RWPE1 (cell line): ENCODE results near the gene CREB1.

ENCODE experiments used
- CTCF ChIA-PET: fragments of 350-600 bp; sonication (Branson Sonifier 250); formaldehyde crosslinking; extraction: SDS; loops from one replicate; lab custom pipeline; 2021; lab: Yijun Ruan, JAX
- POLR2A ChIA-PET: fragments of 400-600 bp; formaldehyde crosslinking; extraction: SDS; loops from one replicate; lab custom pipeline; 2020; ENCODE audit warnings: antibody characterized with exemption; ENCODE audit not compliant: low non-redundant PET; lab: Yijun Ruan, JAX
- DNase-seq: peaks from one replicate; pipeline ENCODE4 v3.0.0; 2012; ENCODE audit warnings: low spot score
- H3K27ac ChIP-seq: fragments of 450-650 bp; 2 replicates; pipeline ENCODE4 v1.5.1; 2017
- TF ChIP-seq, protein P1 (sequence below): fragments of 450-650 bp; conservative IDR thresholded peaks from 2 replicates; pipeline ENCODE4 v1.5.1; 2017; ENCODE audit warnings: low read depth, mild to moderate bottlenecking

The CREB1 gene

DNA sequence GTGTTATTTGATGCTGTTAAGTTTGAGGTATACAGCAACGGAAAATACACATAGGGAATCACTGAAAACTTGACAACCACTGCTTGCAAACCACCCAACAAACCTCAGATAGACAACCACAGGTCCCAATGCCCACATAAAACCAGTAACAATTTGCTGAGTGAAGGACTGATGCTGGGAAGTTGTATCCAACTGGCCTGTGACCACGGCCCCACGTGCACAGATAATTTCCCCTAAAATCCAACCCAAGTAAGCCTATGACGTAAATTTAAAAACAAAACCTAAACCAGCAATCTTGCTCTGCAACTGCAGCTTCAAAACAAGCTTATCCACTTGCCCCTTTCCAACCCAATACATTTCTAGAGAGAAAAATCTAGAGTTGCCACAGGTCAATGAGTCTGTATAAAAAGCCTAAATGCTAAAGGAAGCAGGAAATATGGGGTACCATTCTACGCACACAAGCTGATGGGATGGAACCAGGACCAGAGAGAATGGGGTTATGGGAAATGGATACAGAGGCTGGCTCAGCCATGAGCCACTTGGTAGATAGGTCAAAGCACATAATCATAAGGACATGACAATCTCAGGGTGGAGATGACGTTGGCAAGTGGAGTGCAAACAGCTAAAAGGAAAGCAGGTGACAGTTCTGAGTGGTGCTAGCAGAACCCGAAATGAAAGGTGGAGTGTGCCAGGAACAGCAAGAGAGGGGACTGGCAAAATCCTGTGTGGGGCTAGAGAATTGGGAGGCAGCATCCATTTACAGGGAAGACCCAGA lies 27.8 kb upstream of the CREB1 start:
- TF ChIP-seq, protein P1, sequence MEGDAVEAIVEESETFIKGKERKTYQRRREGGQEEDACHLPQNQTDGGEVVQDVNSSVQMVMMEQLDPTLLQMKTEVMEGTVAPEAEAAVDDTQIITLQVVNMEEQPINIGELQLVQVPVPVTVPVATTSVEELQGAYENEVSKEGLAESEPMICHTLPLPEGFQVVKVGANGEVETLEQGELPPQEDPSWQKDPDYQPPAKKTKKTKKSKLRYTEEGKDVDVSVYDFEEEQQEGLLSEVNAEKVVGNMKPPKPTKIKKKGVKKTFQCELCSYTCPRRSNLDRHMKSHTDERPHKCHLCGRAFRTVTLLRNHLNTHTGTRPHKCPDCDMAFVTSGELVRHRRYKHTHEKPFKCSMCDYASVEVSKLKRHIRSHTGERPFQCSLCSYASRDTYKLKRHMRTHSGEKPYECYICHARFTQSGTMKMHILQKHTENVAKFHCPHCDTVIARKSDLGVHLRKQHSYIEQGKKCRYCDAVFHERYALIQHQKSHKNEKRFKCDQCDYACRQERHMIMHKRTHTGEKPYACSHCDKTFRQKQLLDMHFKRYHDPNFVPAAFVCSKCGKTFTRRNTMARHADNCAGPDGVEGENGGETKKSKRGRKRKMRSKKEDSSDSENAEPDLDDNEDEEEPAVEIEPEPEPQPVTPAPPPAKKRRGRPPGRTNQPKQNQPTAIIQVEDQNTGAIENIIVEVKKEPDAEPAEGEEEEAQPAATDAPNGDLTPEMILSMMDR: no peak
- DNase-seq: no peak
- ChIA-PET CTCF (no interaction called here), POLR2A (no interaction called here)
- H3K27ac ChIP-seq: no peak overlapping the region

DNA sequence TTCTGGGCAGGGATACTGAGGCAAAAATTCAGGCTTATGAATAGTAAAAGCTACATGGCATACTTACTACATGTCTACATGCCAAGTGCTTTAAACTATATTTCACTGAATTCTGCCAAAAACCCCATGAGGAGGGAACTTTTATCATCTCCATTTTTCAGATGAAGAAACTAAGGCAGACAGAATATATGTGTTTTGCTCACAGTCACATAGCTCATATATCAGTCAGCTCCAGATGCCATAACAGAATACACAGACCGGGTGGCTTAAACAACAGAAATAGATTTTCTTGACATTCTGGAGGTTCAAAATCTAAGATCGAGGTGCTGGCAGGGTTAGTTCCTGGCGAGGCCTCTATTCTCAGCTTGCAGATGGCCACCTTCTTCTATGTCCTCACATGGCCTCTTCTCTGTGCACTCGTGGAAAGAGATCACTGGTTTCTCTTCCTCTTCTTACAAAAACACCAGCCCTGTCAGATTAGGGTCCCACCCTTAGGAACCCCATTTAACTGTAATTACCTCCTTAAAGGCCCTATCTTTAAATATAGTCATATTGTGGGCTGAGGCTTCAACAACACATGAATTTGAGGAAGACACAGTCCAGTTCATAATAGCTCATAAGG lies 27.1 kb upstream of the CREB1 start:
- POLR2A ChIA-PET: no interaction called here
- TF ChIP-seq, protein P1: no peak
- no peak overlapping the region for H3K27ac ChIP-seq
- CTCF ChIA-PET: no interaction called here
- DNase-seq: no peak

DNA sequence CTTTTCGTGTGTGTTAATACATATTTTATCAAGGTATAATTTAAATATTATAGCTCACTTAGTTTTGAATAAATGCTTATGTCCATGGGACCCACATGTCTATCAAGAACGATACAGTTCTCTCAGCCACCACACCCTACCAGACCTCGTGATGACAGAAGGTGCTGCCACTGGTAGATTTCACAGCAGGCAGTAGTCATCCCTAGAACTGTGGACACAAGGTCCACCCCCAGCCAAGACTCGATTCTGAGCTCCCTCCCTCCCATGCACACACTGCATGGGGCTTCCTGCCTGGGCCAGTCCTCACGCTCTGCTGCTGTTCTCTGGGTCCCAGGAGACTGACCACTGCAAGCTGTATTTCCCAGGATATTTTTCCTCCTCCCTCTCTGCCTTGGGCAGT lies 26.5 kb upstream of the CREB1 start:
- no peak overlapping the region for H3K27ac ChIP-seq
- TF ChIP-seq, protein P1: no peak
- POLR2A ChIA-PET: no interaction called here
- CTCF ChIA-PET: interaction anchor here (0.5 kb wide), 1 partner anchor 190 kb away, joined by 8 read pairs; no protein-coding TSS in a partner anchor
- DNase-seq: no peak

GRCh38 chr2:207504513-207505170 lies 25.1 kb upstream of the CREB1 start:
- POLR2A ChIA-PET: no interaction called here
- TF ChIP-seq, protein P1: no peak
- DNase-seq: no peak
- H3K27ac ChIP-seq: peak overlapping the region; percentile 89
- CTCF ChIA-PET: interaction anchor here (0.6 kb wide), 1 partner anchor 346 kb away, joined by 8 read pairs; no protein-coding TSS in a partner anchor

DNA sequence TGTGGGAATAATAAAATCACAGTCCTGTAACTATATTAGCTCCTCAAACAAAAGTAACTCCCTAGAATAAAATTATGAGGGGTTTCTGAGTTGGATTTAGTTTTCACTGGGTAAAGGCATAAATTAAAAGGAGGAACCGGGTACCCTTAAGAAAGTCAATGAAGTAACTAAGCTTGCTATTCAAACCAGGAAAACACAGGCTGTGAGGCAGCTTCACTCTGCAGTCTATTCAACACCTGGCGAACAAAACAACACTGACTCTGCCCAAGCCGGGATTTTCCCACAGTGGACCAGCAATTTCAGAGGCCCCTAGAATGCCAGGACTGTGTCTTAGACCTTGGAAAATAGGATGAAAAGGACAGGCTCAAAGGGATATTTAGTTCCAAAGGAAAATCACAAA lies 24.6 kb upstream of the CREB1 start:
- ChIA-PET POLR2A (no interaction called here), CTCF (no interaction called here)
- H3K27ac ChIP-seq: peak overlapping the region; percentile 89
- no peak for DNase-seq
- TF ChIP-seq, protein P1: no peak

DNA sequence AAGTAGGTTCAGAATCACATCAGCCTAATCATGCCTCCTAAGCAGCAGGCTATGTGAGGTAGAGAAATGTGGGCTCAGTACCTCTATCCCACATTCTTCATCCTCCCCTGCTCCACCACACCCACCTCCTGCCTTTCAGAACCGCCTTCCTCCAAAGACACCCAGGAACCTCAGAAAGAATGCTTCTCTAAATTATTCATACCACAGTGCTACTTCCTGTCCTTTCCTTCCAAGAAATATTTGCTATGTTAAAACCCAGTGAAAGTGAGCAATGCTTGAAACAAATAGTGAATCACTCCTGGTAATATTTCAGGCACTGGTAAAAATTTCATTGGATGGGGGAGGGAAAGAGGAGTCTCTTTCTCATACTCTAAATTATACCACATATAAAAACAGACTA lies 24.0 kb upstream of the CREB1 start:
- H3K27ac ChIP-seq: peak overlapping the region; percentile 89; the same call in 1 of the 2 replicates
- CTCF ChIA-PET: no interaction called here
- TF ChIP-seq, protein P1: no peak
- POLR2A ChIA-PET: no interaction called here
- peak; percentile 93 for DNase-seq
